HepG2 (cell line): Measurements from ENCODE around the gene RIMBP2. TPM values are rescaled to one million over a fixed set of nuclear protein-coding genes. Genes with fewer than 3 reads are reported as not detected.

Source experiments
- ATAC-seq: fragments of 200-7000 bp; cut with Tn5 transposase; 3 replicates; pipeline ENCODE4 v1.9.1; 2020; ENCODE audit warnings: mild to moderate bottlenecking, moderate library complexity
- BruUV-seq: library from RNA; stranded (reverse); fragments of 400-500 nt; replicated peaks from 2 replicates; lab custom pipeline; 2021; lab: Mats Ljungman, UMichigan
- CTCF ChIA-PET: fragments of 300-600 bp; formaldehyde crosslinking; extraction: SDS; loops from one replicate; lab custom pipeline; 2021; ENCODE audit warnings: low total read pairs, inconsistent platforms, low intra/inter-chr PET ratio; lab: Yijun Ruan, JAX
- POLR2A ChIA-PET: fragments of 350-600 bp; sonication (Branson Sonifier 250); formaldehyde crosslinking; loops from one replicate; lab custom pipeline; 2020; ENCODE audit warnings: antibody characterized with exemption, inconsistent platforms; lab: Yijun Ruan, JAX
- DNase-seq: peaks from one replicate; pipeline ENCODE4 v3.0.0-alpha.2; 2015; ENCODE audit warnings: low spot score
- FAIRE-seq: peaks from 3 replicates; lab custom pipeline; 2011; peaks lifted over from hg19 to GRCh38; lab: Jason Lieb, UNC
- H2AFZ ChIP-seq: one replicate; pipeline ENCODE4 v1.6.1; 2011; ENCODE audit warnings: low read length, inconsistent platforms
- H3K27ac ChIP-seq: fragments of 300-600 bp; 3 replicates; pipeline ENCODE4 v1.8.0; 2011; ENCODE audit warnings: mixed run types, mild to moderate bottlenecking, mixed read lengths, low read length, inconsistent platforms; ENCODE audit not compliant: insufficient read depth; ENCODE audit errors: extremely low read length
- H3K27me3 ChIP-seq, 2 experiments: fragments of 200-600 bp in 1 of 2; 2 replicates in 1 of 2; 3 replicates in 1 of 2; pipeline versions ENCODE4 v1.6.0 to v1.8.0; 2011; ENCODE audit warnings: low read length in 2 of 2, mild to moderate bottlenecking in 2 of 2, moderate library complexity in 2 of 2, inconsistent platforms in 1 of 2; ENCODE audit not compliant: insufficient read depth in 2 of 2, control insufficient read depth in 1 of 2
- H3K36me3 ChIP-seq, 2 experiments: fragments of 200-600 bp in 1 of 2; replicated peaks in 1 of 2; 2 replicates in 1 of 2; 3 replicates in 1 of 2; pipeline versions ENCODE4 v1.5.1 to v1.8.0; 2011; ENCODE audit warnings: low read length in 2 of 2, inconsistent platforms in 1 of 2; ENCODE audit not compliant: insufficient read depth in 2 of 2, control insufficient read depth in 1 of 2
- H3K4me1 ChIP-seq: 2 replicates; pipeline ENCODE4 v1.5.1; 2012; ENCODE audit warnings: low read length, inconsistent platforms; ENCODE audit not compliant: insufficient read depth
- H3K4me2 ChIP-seq: 2 replicates; pipeline ENCODE4 v1.6.0; 2011; ENCODE audit warnings: low read depth, low read length, inconsistent platforms
- H3K4me3 ChIP-seq, 3 experiments: fragments of 200-600 bp in 1 of 3; sonication (generic), shearing (Covaris generic) in 1 of 3; replicated peaks in 1 of 3; 2 replicates each; pipeline ENCODE4 v1.5.1; 2011 to 2016; ENCODE audit warnings: low read length in 3 of 3, inconsistent platforms in 2 of 3, low read depth in 2 of 3, mild to moderate bottlenecking in 2 of 3, control low read depth in 1 of 3, mixed read lengths in 1 of 3; ENCODE audit not compliant: insufficient read depth in 1 of 3
- H3K79me2 ChIP-seq: one replicate; pipeline ENCODE4 v1.6.1; 2011; ENCODE audit warnings: low read length, inconsistent platforms; ENCODE audit not compliant: insufficient read depth
- H3K9ac ChIP-seq: 2 replicates; pipeline ENCODE4 v1.6.0; 2011; ENCODE audit warnings: mild to moderate bottlenecking, low read depth, low read length, inconsistent platforms; ENCODE audit not compliant: insufficient read depth
- H3K9me3 ChIP-seq: 2 replicates; pipeline ENCODE4 v1.5.1; 2012; ENCODE audit warnings: mild to moderate bottlenecking, low read length
- H4K20me1 ChIP-seq: 2 replicates; pipeline ENCODE4 v1.6.0; 2011; ENCODE audit warnings: inconsistent platforms, mild to moderate bottlenecking, low read length, moderate library complexity; ENCODE audit not compliant: insufficient read depth
- CBX2 ChIP-seq, 2 experiments: fragments of 200-600 bp in 1 of 2; sonication (generic); formaldehyde crosslinking in 1 of 2; IDR thresholded peaks; 2 replicates each; pipeline versions ENCODE4 v1.7.0 to v1.8.1; 2018 to 2022; ENCODE audit warnings: low read depth in 2 of 2, low read length in 1 of 2, mild to moderate bottlenecking in 1 of 2, missing genetic modification reagents in 1 of 2
- FOXA3 ChIP-seq: IDR thresholded peaks from 2 replicates; pipeline ENCODE4 v1.6.1; 2016; ENCODE audit warnings: missing genetic modification reagents, missing compliant biosample characterization
- GPN1 ChIP-seq: sonication (generic); formaldehyde crosslinking; IDR thresholded peaks from 2 replicates; pipeline ENCODE4 v1.5.1; 2020; ENCODE audit warnings: missing genetic modification reagents, borderline replicate concordance
- HIVEP1 ChIP-seq: sonication (generic); formaldehyde crosslinking; IDR thresholded peaks from 2 replicates; pipeline ENCODE4 v1.4.0; 2020; ENCODE audit warnings: mild to moderate bottlenecking, missing genetic modification reagents
- JUNB ChIP-seq: sonication (generic); formaldehyde crosslinking; IDR thresholded peaks from 2 replicates; pipeline ENCODE4 v1.8.0; 2022; ENCODE audit warnings: missing genetic modification reagents, mild to moderate bottlenecking, borderline replicate concordance
- KLF6 ChIP-seq: IDR thresholded peaks from 2 replicates; pipeline ENCODE4 v1.8.0; 2016; ENCODE audit warnings: missing biosample characterization, missing genetic modification reagents
- NR1H2 ChIP-seq: sonication (generic); formaldehyde crosslinking; IDR thresholded peaks from 2 replicates; pipeline ENCODE4 v1.8.1; 2022; ENCODE audit warnings: low read depth, missing genetic modification reagents, borderline replicate concordance
- RFX5 ChIP-seq: IDR thresholded peaks from 2 replicates; pipeline ENCODE4 v1.6.1; 2011; ENCODE audit warnings: low read depth, low read length, improper control_type of control experiment
- SP1 ChIP-seq, 2 experiments: fragments of 450-650 bp in 1 of 2; sonication (generic) in 1 of 2; formaldehyde crosslinking in 1 of 2; IDR thresholded peaks; 2 replicates each; pipeline versions ENCODE4 v1.4.0 to v1.6.1; 2016 to 2020; ENCODE audit warnings: missing genetic modification reagents in 1 of 2
- YEATS2 ChIP-seq: sonication (generic); formaldehyde crosslinking; IDR thresholded peaks from 2 replicates; pipeline ENCODE4 v1.4.0; 2020; ENCODE audit warnings: missing genetic modification reagents, borderline replicate concordance
- ZNF672 ChIP-seq: sonication (generic); formaldehyde crosslinking; IDR thresholded peaks from 2 replicates; pipeline ENCODE4 v1.8.1; 2022; ENCODE audit warnings: missing genetic modification reagents
- ZNF704 ChIP-seq: sonication (generic); formaldehyde crosslinking; IDR thresholded peaks from 2 replicates; pipeline ENCODE4 v1.8.1; 2023; ENCODE audit warnings: mild to moderate bottlenecking, inconsistent platforms, moderate library complexity, missing genetic modification reagents, borderline replicate concordance
- ZNF891 ChIP-seq: sonication (generic); formaldehyde crosslinking; IDR thresholded peaks from 2 replicates; pipeline ENCODE4 v1.5.0; 2020; ENCODE audit warnings: mild to moderate bottlenecking, missing genetic modification reagents
- WGBS: methylation state at CpG from one replicate; pipeline ENCODE4 v1.1.6; 2017; ENCODE audit warnings: low lambda C conversion rate; 5-methylcytosine and 5-hydroxymethylcytosine counted together
- in situ Hi-C: cut with HindIII; loops from 2 replicates; pipeline ENCODE4 v1.10.0; 2017; ENCODE audit warnings: low pct_unique_long_range_greater_than_20kb; ENCODE audit not compliant: extremely low pct_ligation_motif_present
- intact Hi-C: fragments of 100-400 bp; cut with micrococcal nuclease; formaldehyde crosslinking; loops from one replicate; pipeline ENCODE4 v1.10.0; 2022; ENCODE audit not compliant: unreplicated experiment
- polyA plus RNA-seq, 8 experiments: library from polyadenylated mRNA; depleted of rRNA in 3 of 8; stranded (reverse) in 7 of 8; unstranded in 1 of 8; fragments of >200 nt; fragmentation: Illumina TruSeq in 4 of 8; extraction: Trizol in 4 of 8; gene quantifications; 2 replicates each; pipeline versions ENCODE4 v1.2.1 to v1.2.3, GENCODE V29; 2011 to 2016; ENCODE audit warnings: low read depth in 4 of 8, missing spikeins in 1 of 8, mixed read lengths in 1 of 8; ENCODE audit not compliant: insufficient read depth in 1 of 8
- total RNA-seq, 5 experiments: library from RNA; depleted of rRNA; stranded (reverse); fragments of >200 nt; fragmentation: Illumina TruSeq; extraction: Trizol; gene quantifications; 2 replicates each; pipeline ENCODE4 v1.2.3, GENCODE V29; 2016; ENCODE audit warnings: low read depth in 1 of 5

The RIMBP2 gene
- total and polyA plus RNA-seq, 2 of the 13 experiments (the other 11 are each of a cell fraction or from before 2014, with no cell fraction given) = 0.03 TPM; not detected in 1

- H3K4me3 ChIP-seq = no peak overlapping the region
- intact Hi-C loops (no loop called here), in situ Hi-C loops (no loop called here)
- ChIA-PET CTCF (no interaction called here), POLR2A (no interaction called here)
- no peaks in the 10 kb centered on the region for H3K36me3 ChIP-seq
- H3K4me1 ChIP-seq = no peaks in the 10 kb centered on the region
- no peak for FAIRE-seq
- H3K79me2 ChIP-seq = no peaks in the 10 kb centered on the region
- peaks cover 6 to 26% of the 10 kb centered on the region in 2 experiments; a peak in 4 of 5 replicates for H3K27me3 ChIP-seq
- no peak for DNase-seq
- no peak for ATAC-seq
- no peak overlapping the region for H2AFZ ChIP-seq
- no peak overlapping the region for H3K4me2 ChIP-seq
- 0% methylated on average over 3 of the region's 8 CpGs for WGBS
- H3K9me3 ChIP-seq = no peaks in the 10 kb centered on the region
- TF ChIP-seq ZNF704 (CRISPR knock-in tag) = no peak
- no peak for TF ChIP-seq ZNF891 (CRISPR knock-in tag)
- no peak for TF ChIP-seq YEATS2 (CRISPR knock-in tag)
- no peak for TF ChIP-seq JUNB (CRISPR knock-in tag)
- no peak for TF ChIP-seq RFX5
- no peak for TF ChIP-seq CBX2 (IDR thresholded peaks at IDR 0.05; ENCODE audit: low read depth, low read length)
- no peak for TF ChIP-seq CBX2 (CRISPR knock-in tag; IDR thresholded peaks at IDR 0.05; ENCODE audit: low read depth)
- TF ChIP-seq GPN1 (CRISPR knock-in tag) = no peak
- no peak overlapping the region for H3K27ac ChIP-seq
- H4K20me1 ChIP-seq = no peaks in the 10 kb centered on the region
- H3K9ac ChIP-seq = no peak overlapping the region
- no TSS peak for BruUV-seq
These were observed 144.4 kb downstream of the RIMBP2 start for GRCh38 chr12:130571734-130572133.

GRCh38 chr12:130571089-130571488 is 145.0 kb downstream of the RIMBP2 start:
- H3K9ac ChIP-seq = no peak overlapping the region

More at GRCh38 chr12:130571089-130571488, 145.0 kb downstream of the RIMBP2 start:
- no peak for TF ChIP-seq FOXA3 (CRISPR knock-in tag)
- no peak for TF ChIP-seq KLF6 (CRISPR knock-in tag)
- no peak for TF ChIP-seq SP1 (IDR thresholded peaks at IDR 0.05)
- TF ChIP-seq SP1 (CRISPR knock-in tag; IDR thresholded peaks at IDR 0.05) = no peak
- no peak for TF ChIP-seq ZNF672
- no peak for TF ChIP-seq HIVEP1 (CRISPR knock-in tag)
- no peak for TF ChIP-seq NR1H2
- H3K27me3 ChIP-seq = peaks cover 6 to 20% of the 10 kb centered on the region in 2 experiments; a peak in 4 of 5 replicates
- ATAC-seq (no peak), FAIRE-seq (no peak), DNase-seq (no peak)
- no peak overlapping the region for H3K27ac ChIP-seq
- no TSS peak for BruUV-seq
- POLR2A ChIA-PET = no interaction called here
- H2AFZ ChIP-seq = no peak overlapping the region
- 55% methylated on average over 6 of the region's 6 CpGs for WGBS
- no peaks in the 10 kb centered on the region for H3K36me3 ChIP-seq
- H3K9me3 ChIP-seq = no peaks in the 10 kb centered on the region
- H3K4me2 ChIP-seq = no peak overlapping the region
- no peak overlapping the region for H3K4me3 ChIP-seq
- in situ Hi-C loops (no loop called here), intact Hi-C loops (no loop called here)
- no peaks in the 10 kb centered on the region for H3K4me1 ChIP-seq
- no peaks in the 10 kb centered on the region for H3K79me2 ChIP-seq
- CTCF ChIA-PET = no interaction called here
- no peaks in the 10 kb centered on the region for H4K20me1 ChIP-seq
